GM21515 (cell line): ENCODE results near the gene DCTN3.

Source experiments
- ATAC-seq: cut with Tn5 transposase; IDR thresholded peaks from one replicate; pipeline ENCODE4 v1.9.1; 2021; ENCODE audit not compliant: unreplicated experiment

DCTN3 gene

GRCh38 chr9:34575241-34575640, 45.1 kb downstream of the DCTN3 start:
- ATAC-seq: no peak

DNA sequence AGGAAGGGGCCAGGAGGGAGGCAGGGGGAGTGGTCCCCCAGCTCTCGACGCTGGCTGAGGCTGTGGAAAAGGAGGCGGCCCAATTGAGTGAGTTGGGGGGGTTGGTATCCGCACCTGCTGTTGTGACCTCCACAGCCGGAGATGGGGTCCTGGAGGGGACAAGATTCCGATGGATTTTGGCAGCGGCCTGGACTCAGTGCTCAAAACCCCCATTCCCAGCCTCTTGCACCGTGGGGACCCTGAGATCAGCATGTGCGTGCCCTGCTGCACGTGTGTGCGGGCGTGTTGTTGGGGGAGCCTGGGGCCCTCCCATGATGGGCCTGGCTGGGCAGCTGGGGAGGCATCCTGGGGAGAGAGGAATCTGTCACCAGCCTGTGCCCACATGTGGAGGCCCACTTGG, 45.7 kb downstream of the DCTN3 start:
- no peak for ATAC-seq

DNA sequence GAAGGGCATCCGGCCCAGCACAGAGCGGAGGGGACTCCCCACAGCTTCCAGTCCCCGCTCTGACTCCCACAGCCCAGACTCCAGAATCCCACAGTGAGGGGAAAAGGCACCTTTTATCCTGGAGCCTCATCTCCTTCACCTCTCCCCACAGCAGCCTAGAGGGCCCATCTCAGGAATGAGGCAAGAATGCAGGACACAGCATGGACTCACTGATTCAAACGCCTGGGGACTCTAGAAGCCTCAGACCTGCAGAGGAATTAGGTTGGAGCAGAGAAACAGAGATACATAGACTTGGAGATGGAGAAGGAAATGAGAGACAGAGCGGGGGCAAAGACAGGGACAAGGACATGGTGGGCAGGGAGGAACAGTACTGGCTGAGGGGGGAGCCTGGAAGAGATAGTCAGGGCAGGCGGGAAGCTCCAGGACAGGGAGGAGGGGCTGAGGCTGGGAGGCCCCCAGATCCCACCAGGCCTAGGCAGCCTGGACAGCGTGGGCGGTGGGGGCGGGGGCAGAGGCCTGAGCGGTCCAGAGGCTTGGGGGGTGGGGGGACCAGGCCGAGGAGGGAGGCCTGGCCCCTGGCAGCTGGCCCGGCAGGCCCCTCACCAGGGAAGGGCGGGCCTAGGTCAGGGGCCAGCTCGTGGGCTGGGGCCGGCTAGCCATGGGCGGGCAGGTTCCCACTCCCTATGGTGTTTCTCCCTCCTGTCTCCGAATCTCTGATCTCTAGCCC, 46.5 kb downstream of the DCTN3 start:
- no peak for ATAC-seq

- ATAC-seq: no peak
Observed at GRCh38 chr9:34572628-34573027, 47.7 kb downstream of the DCTN3 start.

DNA sequence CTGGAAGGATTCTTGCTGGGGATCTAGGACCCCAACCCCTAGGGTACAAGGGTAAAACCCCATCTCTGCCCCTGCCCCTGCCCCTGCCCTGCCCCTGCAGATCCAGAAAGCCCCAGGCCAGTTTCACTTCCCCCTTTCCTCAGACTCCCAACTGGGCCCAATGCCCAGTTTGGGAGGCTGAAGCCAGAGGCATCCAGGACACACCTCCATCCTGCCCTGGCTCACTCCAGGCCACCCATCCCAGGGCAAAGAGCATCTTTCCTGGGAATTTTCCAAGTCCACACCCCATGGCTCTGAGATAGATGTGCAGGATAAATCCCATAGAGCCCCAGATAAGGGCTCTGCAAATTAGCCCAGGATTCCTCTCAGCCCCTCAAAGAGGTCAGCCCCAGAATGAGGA, 48.2 kb downstream of the DCTN3 start:
- ATAC-seq: no peak

GRCh38 chr9:34571481-34571810, 48.8 kb downstream of the DCTN3 start:
- no peak for ATAC-seq

DNA sequence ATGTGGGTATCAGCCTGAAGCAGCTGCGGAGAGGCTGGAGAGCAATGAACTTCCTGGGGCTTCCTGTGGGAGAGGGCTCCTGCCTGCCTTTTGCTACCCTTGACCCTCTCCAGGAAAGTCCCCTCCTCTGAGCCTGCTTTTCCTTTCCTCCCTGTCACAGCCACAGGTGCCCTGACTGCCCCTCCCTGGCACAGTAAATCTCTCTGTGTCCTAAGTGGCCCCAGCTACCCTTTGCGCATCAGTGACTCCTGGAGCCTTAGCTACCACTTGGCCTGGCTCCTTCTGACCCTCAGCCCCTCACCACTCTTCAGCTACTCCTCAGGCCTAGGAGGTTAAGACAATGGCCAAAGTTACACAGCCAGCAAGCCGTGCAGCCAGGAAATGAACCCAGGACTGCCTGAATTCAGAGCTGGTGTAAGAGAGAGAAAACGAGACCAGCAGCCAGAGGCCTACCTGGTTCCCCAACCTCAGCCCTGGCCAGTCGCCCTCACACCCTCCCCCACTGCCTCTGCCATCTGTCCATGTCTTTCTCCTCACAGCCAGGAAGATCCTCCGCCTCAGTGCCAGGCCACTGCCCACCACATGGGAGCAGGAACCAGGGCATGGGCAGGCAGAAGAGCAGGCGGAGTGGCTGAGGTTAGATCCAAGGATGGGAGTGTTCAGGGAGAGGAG, 49.4 kb downstream of the DCTN3 start:
- no peak for ATAC-seq

DNA sequence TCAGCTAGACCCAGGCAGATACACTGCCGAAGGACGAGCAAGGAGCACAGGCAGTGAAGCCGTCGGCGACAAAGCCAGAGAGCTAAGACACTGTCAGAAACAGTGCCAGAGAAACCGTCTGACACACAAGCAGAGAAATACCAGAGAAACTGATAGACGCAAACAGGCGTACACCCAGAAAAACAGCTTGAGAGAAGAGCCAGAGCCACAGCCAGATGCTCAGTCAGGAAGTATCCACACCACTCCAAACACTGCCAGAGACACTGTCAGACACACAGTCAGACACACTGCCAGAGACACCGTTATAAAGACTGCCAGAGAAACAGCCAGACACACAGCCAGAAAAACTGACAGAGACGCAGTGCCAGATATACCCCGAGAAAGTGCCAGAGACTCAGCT, 49.9 kb downstream of the DCTN3 start:
- ATAC-seq: no peak

DNA sequence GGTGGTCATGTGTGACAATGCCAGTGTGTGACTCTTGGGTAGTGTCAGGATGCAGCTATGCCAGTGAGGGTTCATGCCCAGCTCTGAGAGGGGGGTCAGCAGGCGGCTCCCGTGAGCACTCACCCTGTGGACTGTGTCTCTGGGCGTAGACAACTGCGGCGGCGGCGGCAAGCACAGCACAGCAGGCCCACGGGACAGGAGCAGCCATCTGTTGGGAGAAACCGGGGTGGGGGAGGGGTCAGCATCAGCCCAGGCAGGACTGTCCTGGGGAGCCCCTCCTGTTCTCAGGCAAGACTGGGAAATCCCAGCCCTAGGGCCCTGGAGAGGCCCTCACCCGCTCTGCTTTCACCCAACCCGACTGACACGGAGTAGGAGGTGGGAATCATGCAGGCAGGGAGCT, 51.5 kb downstream of the DCTN3 start:
- no peak for ATAC-seq

- ATAC-seq: no peak
Observed at GRCh38 chr9:34568133-34568532, 52.2 kb downstream of the DCTN3 start.

DNA sequence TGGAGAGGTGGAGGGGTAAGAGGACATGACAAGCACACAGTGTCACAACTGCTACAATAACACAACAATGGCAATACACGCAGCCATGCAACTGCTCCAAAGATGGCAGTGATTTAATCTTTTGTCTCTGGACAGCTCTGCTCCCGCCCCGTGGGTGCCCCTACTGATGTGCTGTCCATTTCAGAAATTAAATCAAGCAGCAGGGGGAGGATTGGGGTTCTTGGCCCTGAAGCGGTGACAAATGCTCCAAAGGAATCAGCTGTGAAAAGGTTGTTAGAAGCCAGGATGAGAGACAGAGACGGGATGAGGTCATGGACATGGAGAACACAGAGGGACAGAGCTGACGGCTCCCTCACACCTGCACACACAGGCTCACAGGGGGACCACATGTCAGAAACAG, 53.3 kb downstream of the DCTN3 start:
- ATAC-seq: no peak

- ATAC-seq: no peak
Observed at GRCh38 chr9:34566322-34566721, 54.0 kb downstream of the DCTN3 start.

- ATAC-seq: no peak
Observed at GRCh38 chr9:34565856-34566255, 54.4 kb downstream of the DCTN3 start.

DNA sequence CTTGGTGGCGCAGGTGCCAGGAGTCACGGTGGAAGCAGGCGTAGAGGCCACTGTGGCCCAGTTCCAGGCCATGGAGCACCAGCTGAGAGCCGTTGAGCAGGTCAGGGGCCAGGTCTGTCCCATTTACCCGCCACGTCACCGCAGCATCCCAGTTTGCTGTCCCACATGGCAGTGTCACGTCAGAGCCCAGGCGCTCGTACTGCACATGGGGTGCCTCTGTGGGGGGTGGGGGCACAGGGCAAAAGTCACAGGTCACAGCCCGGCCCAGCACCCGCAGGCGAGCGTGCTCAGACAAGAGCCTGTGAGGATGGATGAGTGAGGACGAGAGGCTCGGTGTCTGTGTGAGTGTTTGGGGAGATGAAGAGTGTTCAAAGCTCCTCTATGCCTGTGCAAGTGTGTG, 55.7 kb downstream of the DCTN3 start:
- ATAC-seq: no peak
